Measurements from ENCODE around the gene MOB3B.

Gene MOB3B

DNA sequence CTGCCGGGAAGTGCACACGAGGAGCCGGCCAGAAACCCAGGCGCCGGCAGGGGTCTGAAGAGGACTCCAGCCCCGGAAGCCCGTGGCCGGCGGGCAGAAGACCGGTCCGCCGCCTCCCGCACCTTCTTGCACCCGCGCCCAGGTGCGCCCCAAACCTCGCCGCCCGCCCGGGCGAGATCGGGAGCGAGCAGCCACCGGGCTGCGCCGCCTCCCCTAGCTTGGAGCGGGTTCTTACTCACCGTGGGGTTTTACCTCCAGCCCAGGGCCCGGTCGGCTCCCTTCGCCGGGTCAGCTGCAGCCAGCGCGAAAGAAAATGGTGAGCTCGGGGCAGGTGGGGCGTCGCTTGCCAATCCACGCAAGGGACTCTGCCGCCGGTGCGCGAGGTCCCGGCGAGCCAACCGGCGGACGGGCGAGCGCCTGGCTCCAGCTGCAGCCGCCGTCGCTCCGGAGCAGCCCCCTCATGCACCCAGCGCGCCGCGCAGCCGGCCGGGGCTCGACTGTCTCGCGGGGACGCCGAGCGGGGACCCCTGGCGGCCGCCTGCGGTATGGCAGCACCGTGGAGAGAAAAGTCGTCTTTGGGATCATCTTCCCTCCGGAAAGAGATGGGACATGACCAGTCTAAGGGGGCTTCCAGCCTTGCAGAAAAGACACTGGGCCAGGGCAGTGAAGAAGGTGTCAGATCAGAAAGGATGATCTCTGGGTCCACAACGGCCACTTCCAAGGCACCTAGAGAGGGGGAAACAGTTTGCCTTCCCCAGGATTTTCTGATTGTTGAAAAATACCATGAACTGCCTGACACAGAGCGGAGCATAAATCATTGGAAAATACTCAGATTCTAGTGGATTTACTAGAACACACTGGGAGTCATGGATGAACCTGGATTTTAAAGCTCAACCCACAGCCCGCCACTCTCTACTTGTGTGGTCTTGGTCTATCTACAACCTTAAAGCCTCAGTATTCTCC, at the start of gene MOB3B:
Gene MOB3B (minus strand): TSS at position 499 of the 963 bp plus-strand sequence. CDS start 74,264 bp downstream, outside the sequence.
- ChIA-PET POLR2A (interaction anchor here (0.7 kb wide), 1 partner anchor 8 kb away, joined by 3 read pairs; no protein-coding TSS in a partner anchor), CTCF (interaction anchor here (0.6 to 1.5 kb wide), 3 partner anchors 46 to 196 kb away, joined by 3 to 4 read pairs (median 3); no protein-coding TSS in a partner anchor)
- no peak for TF ChIP-seq ARNT (IDR thresholded peaks at IDR 0.05)
- TF ChIP-seq FOXK2 (IDR thresholded peaks at IDR 0.05): no peak
- TF ChIP-seq FOXA1 (IDR thresholded peaks at IDR 0.05): no peak
- TF ChIP-seq, protein P1, sequence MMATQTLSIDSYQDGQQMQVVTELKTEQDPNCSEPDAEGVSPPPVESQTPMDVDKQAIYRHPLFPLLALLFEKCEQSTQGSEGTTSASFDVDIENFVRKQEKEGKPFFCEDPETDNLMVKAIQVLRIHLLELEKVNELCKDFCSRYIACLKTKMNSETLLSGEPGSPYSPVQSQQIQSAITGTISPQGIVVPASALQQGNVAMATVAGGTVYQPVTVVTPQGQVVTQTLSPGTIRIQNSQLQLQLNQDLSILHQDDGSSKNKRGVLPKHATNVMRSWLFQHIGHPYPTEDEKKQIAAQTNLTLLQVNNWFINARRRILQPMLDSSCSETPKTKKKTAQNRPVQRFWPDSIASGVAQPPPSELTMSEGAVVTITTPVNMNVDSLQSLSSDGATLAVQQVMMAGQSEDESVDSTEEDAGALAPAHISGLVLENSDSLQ (IDR thresholded peaks at IDR 0.05): peak; percentile 21; the same call in 1 of the 2 replicates
- no peak for TF ChIP-seq ELF4 (IDR thresholded peaks at IDR 0.05)
- no peak for TF ChIP-seq CTBP1 (IDR thresholded peaks at IDR 0.05; ENCODE audit: borderline replicate concordance)
- no peak for TF ChIP-seq HDGF (IDR thresholded peaks at IDR 0.05; ENCODE audit: borderline replicate concordance)
- TF ChIP-seq L3MBTL2 (conservative IDR thresholded peaks at IDR 0.05): peak; percentile 44; the same call in 1 of the 2 replicates
- no peak for TF ChIP-seq SUZ12 (IDR thresholded peaks at IDR 0.05)
- TF ChIP-seq TARDBP (IDR thresholded peaks at IDR 0.05): no peak
- TF ChIP-seq SP1 (IDR thresholded peaks at IDR 0.05): no peak
- TF ChIP-seq LEF1 (IDR thresholded peaks at IDR 0.05; ENCODE audit: borderline replicate concordance): no peak
- TF ChIP-seq BHLHE40 (IDR thresholded peaks at IDR 0.05; ENCODE audit: borderline replicate concordance): no peak
- no peak for TF ChIP-seq NFRKB (IDR thresholded peaks at IDR 0.05)
- no peak for TF ChIP-seq ZNF384 (IDR thresholded peaks at IDR 0.05)

GRCh38 chr9:27573634-27574590, 44.3 kb upstream of the MOB3B start:
- POLR2A ChIA-PET: interaction anchor here (0.7 kb wide), 1 partner anchor 188 kb away, joined by 3 read pairs; no protein-coding TSS in a partner anchor
- CTCF ChIA-PET: interaction anchor here (0.7 kb wide), 1 partner anchor 241 kb away, joined by 3 read pairs; no protein-coding TSS in a partner anchor
- peak; percentile 87 for DNase-seq (ENCODE audit: extremely low spot score)
- TF ChIP-seq L3MBTL2 (conservative IDR thresholded peaks at IDR 0.05) (peak; percentile 86), TARDBP (IDR thresholded peaks at IDR 0.05) (peak; percentile 76; the same call in 1 of the 2 replicates), SP1 (IDR thresholded peaks at IDR 0.05) (peak; percentile 43; the same call in 1 of the 2 replicates), FOXA1 (IDR thresholded peaks at IDR 0.05) (no peak), HDGF (IDR thresholded peaks at IDR 0.05; ENCODE audit: borderline replicate concordance) (no peak), CTBP1 (IDR thresholded peaks at IDR 0.05; ENCODE audit: borderline replicate concordance) (peak; percentile 10; the same call in 1 of the 2 replicates)
- TF ChIP-seq, protein P1 (IDR thresholded peaks at IDR 0.05): peak; percentile 68

More for the DNA sequence above, at the start of gene MOB3B:
- DNase-seq (ENCODE audit: extremely low spot score): peak; percentile 83

DNA sequence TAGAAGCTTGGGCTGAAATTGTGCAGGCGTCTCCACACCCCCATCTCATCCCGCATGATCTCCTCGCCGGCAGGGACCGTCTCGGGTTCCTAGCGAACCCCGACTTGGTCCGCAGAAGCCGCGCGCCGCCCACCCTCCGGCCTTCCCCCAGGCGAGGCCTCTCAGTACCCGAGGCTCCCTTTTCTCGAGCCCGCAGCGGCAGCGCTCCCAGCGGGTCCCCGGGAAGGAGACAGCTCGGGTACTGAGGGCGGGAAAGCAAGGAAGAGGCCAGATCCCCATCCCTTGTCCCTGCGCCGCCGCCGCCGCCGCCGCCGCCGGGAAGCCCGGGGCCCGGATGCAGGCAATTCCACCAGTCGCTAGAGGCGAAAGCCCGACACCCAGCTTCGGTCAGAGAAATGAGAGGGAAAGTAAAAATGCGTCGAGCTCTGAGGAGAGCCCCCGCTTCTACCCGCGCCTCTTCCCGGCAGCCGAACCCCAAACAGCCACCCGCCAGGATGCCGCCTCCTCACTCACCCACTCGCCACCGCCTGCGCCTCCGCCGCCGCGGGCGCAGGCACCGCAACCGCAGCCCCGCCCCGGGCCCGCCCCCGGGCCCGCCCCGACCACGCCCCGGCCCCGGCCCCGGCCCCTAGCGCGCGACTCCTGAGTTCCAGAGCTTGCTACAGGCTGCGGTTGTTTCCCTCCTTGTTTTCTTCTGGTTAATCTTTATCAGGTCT, 43.5 kb upstream of the MOB3B start, which contains the start of gene C9orf72:
Gene C9orf72 (minus strand): TSS at position 564 of the 716 bp plus-strand sequence. CDS start 6,361 bp downstream, outside the sequence.
- peak; percentile 87 for DNase-seq (ENCODE audit: extremely low spot score)
- CTCF ChIA-PET: no interaction called here
- POLR2A ChIA-PET: interaction anchor here (0.6 kb wide), 1 partner anchor 522 kb away, joined by 3 read pairs; no protein-coding TSS in a partner anchor
- TF ChIP-seq SP1 (IDR thresholded peaks at IDR 0.05): no peak
- no peak for TF ChIP-seq LEF1 (IDR thresholded peaks at IDR 0.05; ENCODE audit: borderline replicate concordance)
- no peak for TF ChIP-seq FOXA1 (IDR thresholded peaks at IDR 0.05)
- TF ChIP-seq L3MBTL2 (conservative IDR thresholded peaks at IDR 0.05): peak; percentile 45

DNA sequence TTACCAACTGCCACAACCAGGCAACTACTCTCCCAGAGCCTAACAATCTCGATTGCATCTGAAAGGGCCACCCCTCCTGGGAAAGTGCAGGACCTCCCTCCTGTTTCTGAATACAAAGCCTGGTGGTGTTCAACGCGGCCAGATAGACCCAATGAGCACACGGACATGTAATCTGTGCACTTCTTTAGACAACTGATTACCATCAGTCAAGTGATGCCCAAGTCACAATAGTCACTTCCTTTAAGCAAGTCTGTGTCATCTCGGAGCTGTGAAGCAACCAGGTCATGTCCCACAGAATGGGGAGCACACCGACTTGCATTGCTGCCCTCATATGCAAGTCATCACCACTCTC, 42.9 kb upstream of the MOB3B start:
- POLR2A ChIA-PET: interaction anchor here (0.6 kb wide), 1 partner anchor 522 kb away, joined by 3 read pairs; no protein-coding TSS in a partner anchor
- peak; percentile 17 for DNase-seq (ENCODE audit: extremely low spot score)
- CTCF ChIA-PET: no interaction called here
- TF ChIP-seq BHLHE40 (IDR thresholded peaks at IDR 0.05; ENCODE audit: borderline replicate concordance) (no peak), ELF4 (IDR thresholded peaks at IDR 0.05) (no peak), CTBP1 (IDR thresholded peaks at IDR 0.05; ENCODE audit: borderline replicate concordance) (no peak), ZNF384 (IDR thresholded peaks at IDR 0.05) (no peak)

GRCh38 chr9:27572061-27572460, 42.4 kb upstream of the MOB3B start:
- no peak for DNase-seq (ENCODE audit: extremely low spot score)
- ChIA-PET POLR2A (no interaction called here), CTCF (no interaction called here)
- no peak for TF ChIP-seq SUZ12 (IDR thresholded peaks at IDR 0.05)
- TF ChIP-seq, protein P1 (IDR thresholded peaks at IDR 0.05): no peak
